ENCODE measurements around the gene PAX5.

GRCh38 chr9:36940500-36940853 is 93.6 kb downstream of the PAX5 start:
- TF ChIP-seq POLR2AphosphoS5 (IDR thresholded peaks at IDR 0.05; ENCODE audit: insufficient read depth in 1 of 2, low read depth in 1 of 2), result no peak
- TF ChIP-seq, protein P1, sequence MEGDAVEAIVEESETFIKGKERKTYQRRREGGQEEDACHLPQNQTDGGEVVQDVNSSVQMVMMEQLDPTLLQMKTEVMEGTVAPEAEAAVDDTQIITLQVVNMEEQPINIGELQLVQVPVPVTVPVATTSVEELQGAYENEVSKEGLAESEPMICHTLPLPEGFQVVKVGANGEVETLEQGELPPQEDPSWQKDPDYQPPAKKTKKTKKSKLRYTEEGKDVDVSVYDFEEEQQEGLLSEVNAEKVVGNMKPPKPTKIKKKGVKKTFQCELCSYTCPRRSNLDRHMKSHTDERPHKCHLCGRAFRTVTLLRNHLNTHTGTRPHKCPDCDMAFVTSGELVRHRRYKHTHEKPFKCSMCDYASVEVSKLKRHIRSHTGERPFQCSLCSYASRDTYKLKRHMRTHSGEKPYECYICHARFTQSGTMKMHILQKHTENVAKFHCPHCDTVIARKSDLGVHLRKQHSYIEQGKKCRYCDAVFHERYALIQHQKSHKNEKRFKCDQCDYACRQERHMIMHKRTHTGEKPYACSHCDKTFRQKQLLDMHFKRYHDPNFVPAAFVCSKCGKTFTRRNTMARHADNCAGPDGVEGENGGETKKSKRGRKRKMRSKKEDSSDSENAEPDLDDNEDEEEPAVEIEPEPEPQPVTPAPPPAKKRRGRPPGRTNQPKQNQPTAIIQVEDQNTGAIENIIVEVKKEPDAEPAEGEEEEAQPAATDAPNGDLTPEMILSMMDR (IDR thresholded peaks at IDR 0.05), result no peak
- TF ChIP-seq POLR2A (IDR thresholded peaks at IDR 0.05), result no peak
